ENCODE data around the gene NODAL. TPM values are rescaled to one million over a fixed set of nuclear protein-coding genes. Genes with fewer than 3 reads are reported as not detected.

NODAL gene
- total and polyA plus RNA-seq, 2 of the 4 experiments (the other 2 are of a cell fraction): not detected

DNA sequence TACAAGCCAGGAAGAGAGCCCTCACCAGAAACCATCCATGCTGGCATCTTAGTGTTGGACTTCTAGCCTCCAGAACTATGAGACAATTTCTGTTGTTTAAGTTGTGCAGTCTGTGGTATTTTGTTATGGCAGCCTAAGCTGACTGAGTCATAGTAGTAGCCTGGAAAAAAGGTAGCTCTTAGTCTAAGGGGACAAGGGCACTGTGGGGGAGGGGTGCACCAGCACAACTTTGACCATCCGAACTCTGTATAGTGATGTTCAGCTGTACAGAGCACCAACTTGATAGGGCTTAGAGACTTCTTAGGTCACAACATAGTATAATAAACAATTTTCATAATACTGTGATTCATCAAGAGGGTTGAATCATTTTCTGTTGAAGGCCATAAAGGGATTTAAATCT, 23.3 kb downstream of the NODAL start:
- H4K20me1 ChIP-seq (ENCODE audit: insufficient read depth, low read length): peaks cover 37% of the 10 kb centered on the region
- CTCF ChIA-PET: interaction anchor here (0.8 kb wide), 1 partner anchor 13 kb away, joined by 3 read pairs; no protein-coding TSS in a partner anchor
- no peak overlapping the region for H3K4me3 ChIP-seq (ENCODE audit: insufficient read depth, low read depth, low read length)
- BruUV-seq (replicated peaks): no TSS peak
- peak overlapping the region; percentile 69; the same call in 1 of the 2 replicates for H3K27ac ChIP-seq (ENCODE audit: insufficient read depth, low read length)
- intact Hi-C loops (cut with micrococcal nuclease): no loop called here
- H3K9ac ChIP-seq (ENCODE audit: low read depth, low read length): no peak overlapping the region
- H2BK15ac ChIP-seq (ENCODE audit: low read depth, low read length): no peak overlapping the region
- peaks cover 24% of the 10 kb centered on the region for H3K36me3 ChIP-seq (ENCODE audit: control insufficient read depth, insufficient read depth, low read length)
- H3K27me3 ChIP-seq (ENCODE audit: control insufficient read depth, insufficient read depth, low read length): no peaks in the 10 kb centered on the region
- H2BK20ac ChIP-seq (ENCODE audit: low read depth, low read length): no peak overlapping the region
- no CpG with 5 or more reads among the region's 1 CpG for WGBS, 2 experiments (ENCODE audit: extremely low coverage in 2 of 2, insufficient read length in 1 of 2)
- peaks cover 20% of the 10 kb centered on the region for H3K9me1 ChIP-seq (ENCODE audit: insufficient read depth, low read length)
- no peak overlapping the region for H2AK9ac ChIP-seq (replicated peaks; ENCODE audit: low read depth, low read length, poor library complexity)
- no peak overlapping the region for H4K8ac ChIP-seq (ENCODE audit: low read depth in 2 of 2, low read length in 2 of 2)
- H3K14ac ChIP-seq (replicated peaks; ENCODE audit: low read depth, low read length): no peak overlapping the region
- peak overlapping the region; percentile 43; the same call in 1 of the 2 replicates for H3K4ac ChIP-seq (ENCODE audit: low read depth, low read length)
- H2AFZ ChIP-seq (replicated peaks; ENCODE audit: low read length, poor library complexity): no peak overlapping the region
- H2AK5ac ChIP-seq (ENCODE audit: low read depth, low read length): no peak overlapping the region
- peak overlapping the region; percentile 73 for H2BK5ac ChIP-seq (ENCODE audit: low read depth, low read length, poor library complexity, severe bottlenecking)
- no peak overlapping the region for H4K91ac ChIP-seq (ENCODE audit: insufficient read depth, low read depth, low read length)
- H3K9me3 ChIP-seq (ENCODE audit: control insufficient read depth, insufficient read depth, low read length): no peaks in the 10 kb centered on the region
- H4K5ac ChIP-seq (ENCODE audit: low read depth, low read length): no peak overlapping the region
- DNase-seq (peak; percentile 94), ATAC-seq (ENCODE audit: low read depth) (peak; percentile 98)
- POLR2A ChIA-PET (ENCODE audit: unreplicated experiment): interaction anchor here (1.2 kb wide), 1 partner anchor 14 kb away, joined by 5 read pairs; the partner anchor contains the start of gene EIF4EBP2
- peaks cover 18 to 71% of the 10 kb centered on the region in 2 experiments for H3K79me1 ChIP-seq (ENCODE audit: low read depth in 1 of 2, low read length in 2 of 2)
- H3K4me1 ChIP-seq (ENCODE audit: control insufficient read depth, insufficient read depth, low read length): peaks cover 8% of the 10 kb centered on the region
- TF ChIP-seq FOS (IDR thresholded peaks at IDR 0.05; ENCODE audit: low read depth, low read length): peak; percentile 18; the same call in 1 of the 2 replicates
- no peak for TF ChIP-seq NFE2L2 (IDR thresholded peaks at IDR 0.05; ENCODE audit: low read depth, low read length)
- H3K18ac ChIP-seq (ENCODE audit: low read depth, low read length): peak overlapping the region; percentile 50
- no peak overlapping the region; the same call in none of the 2 replicates for H3K4me2 ChIP-seq (ENCODE audit: low read depth, low read length)
- dilution Hi-C loops (cut with HindIII; ENCODE audit: low sequenced_read_pairs, unreplicated experiment): no loop called here
- no peak overlapping the region for H3K56ac ChIP-seq (ENCODE audit: extremely low read depth, insufficient read depth, low read length)
- H2BK120ac ChIP-seq (ENCODE audit: low read depth, low read length): peak overlapping the region; percentile 32; the same call in 1 of the 2 replicates
- peak overlapping the region; percentile 19; the same call in 1 of the 2 replicates for H3K23ac ChIP-seq (ENCODE audit: low read depth, low read length)
- in situ Hi-C loops (cut with MboI; ENCODE audit: low sequenced_read_pairs): no loop called here

Data from IMR-90 (cell line).